GM21526 (cell line): ENCODE results near the gene GSTT4.
"Not testable (repeated sequence)": the region's sequence is repeated elsewhere in the genome, so short reads cannot be mapped to it uniquely, and the experiment has no call there.

Experiments used
- ATAC-seq: cut with Tn5 transposase; IDR thresholded peaks from one replicate; pipeline ENCODE4 v1.9.1; 2021; ENCODE audit warnings: moderate library complexity; ENCODE audit not compliant: unreplicated experiment, low FRiP score

Gene GSTT4

GRCh38 chr22:23955886-23956285 lies 49.4 kb downstream of the GSTT4 start:
- not testable (repeated sequence) for ATAC-seq

GRCh38 chr22:23954991-23955305 lies 50.3 kb downstream of the GSTT4 start:
- not testable (repeated sequence) for ATAC-seq

GRCh38 chr22:23954193-23954990 lies 50.9 kb downstream of the GSTT4 start:
- ATAC-seq = not testable (repeated sequence)

GRCh38 chr22:23953485-23953884 lies 51.8 kb downstream of the GSTT4 start:
- ATAC-seq = not testable (repeated sequence)

- not testable (repeated sequence) for ATAC-seq
These were observed 52.4 kb downstream of the GSTT4 start for GRCh38 chr22:23952794-23953405.

GRCh38 chr22:23951383-23951782 lies 53.9 kb downstream of the GSTT4 start:
- not testable (repeated sequence) for ATAC-seq

GRCh38 chr22:23949764-23950163 lies 55.5 kb downstream of the GSTT4 start:
- not testable (repeated sequence) for ATAC-seq
